ENCODE data around the gene CPNE5.

- TF ChIP-seq EP300 (IDR thresholded peaks at IDR 0.05), result no peak
- no peak for TF ChIP-seq CTCF (IDR thresholded peaks at IDR 0.05)
Observed at GRCh38 chr6:36769676-36770499, 69.4 kb downstream of the CPNE5 start.
